Epithelial cell of esophagus (primary cell): ENCODE measurements around the gene MTA3.

Experiments used
- DNase-seq: peaks from one replicate; pipeline ENCODE4 v3.0.0; 2010; ENCODE audit warnings: low read depth
- H3K4me3 ChIP-seq: 2 replicates; pipeline ENCODE4 v1.5.1; 2011; ENCODE audit warnings: mild to moderate bottlenecking, low read length, control low read depth
- CTCF ChIP-seq: IDR thresholded peaks from 2 replicates; pipeline ENCODE4 v1.5.1; 2011; ENCODE audit warnings: low read depth, mild to moderate bottlenecking, low read length, control low read depth, inconsistent platforms; ENCODE audit not compliant: insufficient read depth; ENCODE audit errors: missing control alignments

MTA3 gene

DNA sequence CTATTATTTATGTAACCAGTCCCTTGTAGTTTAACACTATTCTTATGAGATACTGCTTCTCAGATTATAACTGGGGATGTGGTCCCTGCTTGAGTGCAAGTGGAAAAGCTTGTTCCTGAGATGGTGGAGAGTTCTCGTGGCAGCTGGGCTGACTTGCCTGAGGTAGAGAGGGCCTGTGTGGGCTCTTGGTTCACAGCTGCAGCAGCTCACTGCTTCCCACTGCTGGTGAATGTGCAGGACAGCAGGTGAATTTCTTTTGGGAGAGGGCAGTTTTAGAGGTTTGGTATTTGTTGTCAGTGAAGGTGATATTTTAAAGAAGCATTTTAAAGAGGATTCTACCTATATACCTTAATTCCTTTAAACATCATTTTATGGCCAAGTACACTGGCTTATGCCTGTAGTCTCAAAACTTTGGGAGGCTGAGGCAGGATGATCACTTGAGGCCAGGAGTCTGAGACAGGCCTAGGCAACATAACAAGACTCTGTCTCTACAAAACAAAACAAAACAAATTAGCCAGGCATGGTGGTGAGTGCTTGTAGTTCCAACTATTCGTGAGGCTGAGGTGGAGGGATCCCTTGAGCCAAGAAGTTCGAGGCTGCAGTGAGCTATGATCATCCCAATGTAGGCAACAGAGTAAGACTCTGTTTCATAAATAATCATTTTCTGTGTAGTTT is 94.8 kb downstream of the MTA3 start:
- TF ChIP-seq CTCF: peak; percentile 100
- peak; percentile 75 for DNase-seq
- H3K4me3 ChIP-seq: no peak overlapping the region

DNA sequence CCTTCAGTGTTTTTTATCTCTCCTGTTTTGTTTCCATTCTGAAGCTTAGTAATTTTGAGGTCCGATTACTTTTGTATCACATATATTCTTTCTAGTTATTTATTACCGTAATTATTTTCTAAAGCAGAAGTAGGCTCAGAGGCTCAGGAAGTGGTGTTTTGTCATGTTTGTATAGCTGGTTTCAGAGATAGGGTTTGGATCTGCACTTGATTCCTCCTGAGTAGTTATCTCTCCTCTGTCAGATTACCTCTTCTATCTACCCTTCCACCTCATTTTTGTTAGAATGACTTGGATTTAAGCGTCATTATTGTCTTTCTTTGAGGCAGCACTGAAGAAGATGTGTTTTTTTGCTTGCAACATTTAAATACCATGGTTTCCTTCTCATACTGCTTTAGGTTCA is 95.4 kb downstream of the MTA3 start:
- no peak overlapping the region for H3K4me3 ChIP-seq
- DNase-seq: no peak
- TF ChIP-seq CTCF: no peak

- H3K4me3 ChIP-seq: no peak overlapping the region
- no peak for TF ChIP-seq CTCF
These were observed 105.7 kb downstream of the MTA3 start for GRCh38 chr2:42673989-42674579.

DNA sequence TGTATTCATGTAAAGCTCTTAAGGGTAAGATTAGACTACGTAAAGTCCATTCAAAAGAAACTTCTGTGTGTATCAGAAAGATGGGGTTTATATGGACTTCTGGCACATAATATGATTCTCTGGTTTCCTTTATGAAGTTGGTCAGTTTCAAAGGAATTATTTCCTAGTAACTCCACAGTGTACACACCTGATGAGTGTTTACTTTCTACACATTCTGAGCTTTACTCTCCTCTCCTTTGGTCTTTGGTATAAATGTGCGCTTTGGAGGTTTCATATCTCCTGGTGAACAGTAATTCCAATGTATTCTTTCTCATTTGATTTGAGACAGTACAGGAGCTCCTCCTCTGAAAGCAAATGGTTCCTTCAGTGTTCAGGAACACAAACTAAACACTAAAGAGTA is 107.4 kb downstream of the MTA3 start:
- no peak for TF ChIP-seq CTCF
- no peak for DNase-seq
- H3K4me3 ChIP-seq: no peak overlapping the region

More at GRCh38 chr2:42673989-42674579, 105.7 kb downstream of the MTA3 start:
- DNase-seq: no peak

- DNase-seq: no peak
- no peak overlapping the region for H3K4me3 ChIP-seq
- no peak for TF ChIP-seq CTCF
These were observed 116.9 kb downstream of the MTA3 start for GRCh38 chr2:42685303-42685702.

DNA sequence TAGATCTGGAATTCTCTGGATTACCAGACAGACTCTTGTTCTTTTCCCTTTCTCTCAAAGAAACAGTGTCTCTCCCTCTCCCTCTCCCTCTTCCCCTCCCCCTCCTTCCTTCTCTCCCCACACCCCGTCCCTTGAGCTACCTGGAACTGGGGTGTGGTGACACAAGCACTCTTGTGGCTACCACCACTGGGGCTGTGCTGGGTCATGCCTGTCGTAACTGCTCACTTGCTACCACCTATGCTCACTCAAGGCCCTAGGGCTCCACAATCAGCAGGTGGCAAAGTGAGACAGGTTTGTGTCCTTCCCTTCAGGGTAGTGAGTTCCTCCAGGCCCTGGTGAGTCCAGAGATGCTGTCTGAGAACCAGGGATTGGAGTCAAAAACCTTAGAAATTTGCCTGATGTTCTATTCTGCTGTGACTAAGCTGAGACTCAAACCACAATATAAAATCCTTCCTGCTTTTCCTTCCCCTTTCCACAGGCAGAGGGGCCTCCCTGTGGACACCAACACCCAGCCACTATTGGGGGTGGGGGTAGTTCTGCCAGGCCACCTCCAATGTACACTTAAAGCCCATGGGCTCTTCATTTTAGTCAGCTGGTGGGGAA is 124.7 kb downstream of the MTA3 start:
- peak; percentile 19 for DNase-seq
- TF ChIP-seq CTCF: no peak
- no peak overlapping the region for H3K4me3 ChIP-seq
